ENCODE measurements around the gene RNF151. TPM values are rescaled to one million over a fixed set of nuclear protein-coding genes. Genes with fewer than 3 reads are reported as not detected.

Gene RNF151
- polyA plus RNA-seq, 1 donor from 2014 or later, result not detected

GRCh38 chr16:2016407-2016922, 49.8 kb downstream of the RNF151 start:
- Histone ChIP-seq H3F3A (ENCODE audit: insufficient read depth, low read length, poor library complexity, severe bottlenecking) (no peaks in the 10 kb centered on the region), H3K36me3 (ENCODE audit: insufficient read depth, low read length) (no peaks in the 10 kb centered on the region), H3K9me3 (ENCODE audit: low read length) (no peaks in the 10 kb centered on the region), H3K27ac (ENCODE audit: low read length) (no peak overlapping the region), H3K79me2 (replicated peaks; ENCODE audit: insufficient read depth, low read length) (no peaks in the 10 kb centered on the region), H3K9ac (ENCODE audit: low read length) (no peak overlapping the region), H3K9me2 (ENCODE audit: insufficient read depth, low read length) (no peaks in the 10 kb centered on the region), H3K4me3 (ENCODE audit: low read length) (no peak overlapping the region), H4K20me1 (ENCODE audit: insufficient read depth) (no peaks in the 10 kb centered on the region), H3K27me3 (ENCODE audit: insufficient read depth, low read depth, low read length) (peaks cover 35% of the 10 kb centered on the region), H3K4me2 (ENCODE audit: low read length) (no peak overlapping the region), H2AFZ (ENCODE audit: low read depth, low read length) (no peak overlapping the region)
- TF ChIP-seq EZH2 (IDR thresholded peaks at IDR 0.05; ENCODE audit: borderline replicate concordance, insufficient read depth, low read length, poor library complexity, severe bottlenecking), result no peak

Small RNA genes lying within 50 kb of the gene (small RNA-seq; reads per million reads assigned to genes)
- gene AC005363.2 (0 to 5.1 (median 0) reads per million in 3 experiments), gene RN7SL219P (0 reads per million in 3 experiments), gene SNORA10 (0 reads per million in 3 experiments), gene SNORA64 (0 reads per million in 3 experiments)

Other genes with a start within 250 kb of the RNF151 start
- gene NME3, start 195.3 kb upstream of the RNF151 start, polyA plus RNA-seq, result 102 and 145 TPM in 2 replicates
- 21.2 and 25.6 TPM in 2 replicates for gene EME2, start 194.0 kb upstream of the RNF151 start, polyA plus RNA-seq
- 113 and 152 TPM in 2 replicates for gene MRPS34, start 193.7 kb upstream of the RNF151 start, polyA plus RNA-seq
- 315 and 373 TPM in 2 replicates for gene SPSB3, start 184.3 kb upstream of the RNF151 start, polyA plus RNA-seq
- 213 and 246 TPM in 2 replicates for gene NUBP2, start 183.9 kb upstream of the RNF151 start, polyA plus RNA-seq
- gene IGFALS, start 173.2 kb upstream of the RNF151 start, polyA plus RNA-seq, result 1.2 and 3.0 TPM in 2 replicates
- gene HAGH, start 140.0 kb upstream of the RNF151 start, polyA plus RNA-seq, result 163 and 196 TPM in 2 replicates
- gene FAHD1, start 139.7 kb upstream of the RNF151 start, polyA plus RNA-seq, result 73.5 and 80.0 TPM in 2 replicates
- gene MEIOB, start 94.7 kb upstream of the RNF151 start, polyA plus RNA-seq, result not detected in 2 replicates
- gene HS3ST6, start 48.4 kb upstream of the RNF151 start, polyA plus RNA-seq, result not detected in 2 replicates
- 4.4 and 6.0 TPM in 2 replicates for gene MSRB1, start 23.7 kb upstream of the RNF151 start, polyA plus RNA-seq
- gene RPL3L, start 12.2 kb upstream of the RNF151 start, polyA plus RNA-seq, result not detected in 2 replicates
- 215 and 217 TPM in 2 replicates for gene NDUFB10, start 7.3 kb upstream of the RNF151 start, polyA plus RNA-seq
- 1,295 and 1,393 TPM in 2 replicates for gene RPS2, start 2.0 kb upstream of the RNF151 start, polyA plus RNA-seq
- 20.5 and 21.4 TPM in 2 replicates for gene TBL3, start 5.2 kb downstream of the RNF151 start, polyA plus RNA-seq
- gene NOXO1, start 14.6 kb downstream of the RNF151 start, polyA plus RNA-seq, result 8.5 and 11.7 TPM in 2 replicates
- 37.8 and 42.3 TPM in 2 replicates for gene GFER, start 17.3 kb downstream of the RNF151 start, polyA plus RNA-seq
- gene SYNGR3, start 23.1 kb downstream of the RNF151 start, polyA plus RNA-seq, result 61.0 and 71.9 TPM in 2 replicates
- 18.2 and 22.1 TPM in 2 replicates for gene ZNF598, start 43.0 kb downstream of the RNF151 start, polyA plus RNA-seq
- gene NPW, start 52.9 kb downstream of the RNF151 start, polyA plus RNA-seq, result not detected in 2 replicates
- 3.4 and 4.1 TPM in 2 replicates for gene NHERF2, start 60.0 kb downstream of the RNF151 start, polyA plus RNA-seq
- gene NTHL1, start 81.0 kb downstream of the RNF151 start, polyA plus RNA-seq, result 43.1 and 56.9 TPM in 2 replicates
- 69.2 and 92.8 TPM in 2 replicates for gene TSC2, start 81.1 kb downstream of the RNF151 start, polyA plus RNA-seq
- gene PKD1, start 169.0 kb downstream of the RNF151 start, polyA plus RNA-seq, result 176 and 232 TPM in 2 replicates
- 2.7 and 4.9 TPM in 2 replicates for gene RAB26, start 181.8 kb downstream of the RNF151 start, polyA plus RNA-seq
- 30.9 and 42.5 TPM in 2 replicates for gene TRAF7, start 188.9 kb downstream of the RNF151 start, polyA plus RNA-seq
- gene CASKIN1, start 229.7 kb downstream of the RNF151 start, polyA plus RNA-seq, result 10.3 and 12.3 TPM in 2 replicates
- 13.5 and 34.2 TPM in 2 replicates for gene MLST8, start 238.6 kb downstream of the RNF151 start, polyA plus RNA-seq
- 39.2 and 43.6 TPM in 2 replicates for gene BRICD5, start 244.0 kb downstream of the RNF151 start, polyA plus RNA-seq
- gene PGP, start 248.0 kb downstream of the RNF151 start, polyA plus RNA-seq, result 42.2 and 44.1 TPM in 2 replicates

Data from neural cell (in vitro differentiated cells).